ENCODE measurements around the gene GFI1B. TPM values are rescaled to one million over a fixed set of nuclear protein-coding genes. Genes with fewer than 3 reads are reported as not detected.

GFI1B gene
- total RNA-seq, 1 experiment from 2014 or later, result not detected

GRCh38 chr9:133028221-133028620 is 49.7 kb downstream of the GFI1B start:
- no peak overlapping the region for H3K4me3 ChIP-seq
- no peaks in the 10 kb centered on the region for H3K27me3 ChIP-seq (ENCODE audit: insufficient read depth, low read depth)
- H3F3A ChIP-seq (ENCODE audit: insufficient read depth, low read depth), result peaks cover 14% of the 10 kb centered on the region; the same call in 1 of the 2 replicates
- H3K79me2 ChIP-seq (ENCODE audit: low read depth), result peaks cover 33% of the 10 kb centered on the region
- BruUV-seq (replicated peaks), result no TSS peak
- no peaks in the 10 kb centered on the region for H3K9me2 ChIP-seq (ENCODE audit: insufficient read depth)
- peaks cover 2% of the 10 kb centered on the region; the same call in 1 of the 2 replicates for H4K20me1 ChIP-seq (ENCODE audit: insufficient read depth)
- H3K4me1 ChIP-seq (replicated peaks; ENCODE audit: insufficient read depth), result peaks cover 25% of the 10 kb centered on the region
- H3K27ac ChIP-seq, result no peak overlapping the region
- no peak for TF ChIP-seq EZH2 (IDR thresholded peaks at IDR 0.05; ENCODE audit: low read depth)
- TF ChIP-seq CTCF (conservative IDR thresholded peaks at IDR 0.05), result no peak
- no peak overlapping the region for H2AFZ ChIP-seq
- 0 out of 2 replicates have a peak, but pooled peaks cover 12% of the 10 kb centered on the region for H3K36me3 ChIP-seq (ENCODE audit: low read depth)
- intact Hi-C loops (cut with micrococcal nuclease; ENCODE audit: unreplicated experiment), result no loop called here
- ChIA-PET CTCF (interaction anchor here (0.6 to 1.4 kb wide), 2 partner anchors 131 to 458 kb away, joined by 4 to 14 read pairs; no protein-coding TSS in a partner anchor), POLR2A (ENCODE audit: unreplicated experiment) (interaction anchor here (0.6 kb wide), 1 partner anchor 362 kb away, joined by 8 read pairs; no protein-coding TSS in a partner anchor)
- H3K9me3 ChIP-seq (ENCODE audit: insufficient read depth, low read depth), result no peaks in the 10 kb centered on the region
- DNase-seq, result no peak
- no peak overlapping the region for H3K4me2 ChIP-seq

- intact Hi-C loops (cut with micrococcal nuclease; ENCODE audit: unreplicated experiment), result loop anchor here (1.0 to 5.0 kb wide), 3 partner anchors 72 to 307 kb away; partner anchors contain the start of gene SURF6
- ChIA-PET POLR2A (ENCODE audit: unreplicated experiment) (interaction anchor here (0.6 to 1.0 kb wide), 18 partner anchors 8 to 1485 kb away, joined by 3 to 42 read pairs (median 5); partner anchors contain the start of genes CACFD1, DDX31, GFI1B and GTF3C4), CTCF (interaction anchor here (1.0 kb wide), 3 partner anchors 104 to 156 kb away, joined by 3 read pairs; no protein-coding TSS in a partner anchor)
- peak overlapping the region; percentile 95 for H3K4me2 ChIP-seq
- no peak for TF ChIP-seq CTCF (conservative IDR thresholded peaks at IDR 0.05)
- TF ChIP-seq EZH2 (IDR thresholded peaks at IDR 0.05; ENCODE audit: low read depth), result no peak
- peaks cover 25% of the 10 kb centered on the region for H3K4me1 ChIP-seq (replicated peaks; ENCODE audit: insufficient read depth)
- peaks cover 50% of the 10 kb centered on the region for H3K79me2 ChIP-seq (ENCODE audit: low read depth)
- H3K9me2 ChIP-seq (ENCODE audit: insufficient read depth), result no peaks in the 10 kb centered on the region
- H3K27me3 ChIP-seq (ENCODE audit: insufficient read depth, low read depth), result no peaks in the 10 kb centered on the region
- H2AFZ ChIP-seq, result peak overlapping the region; percentile 89
- 0 out of 2 replicates have a peak, but pooled peaks cover 12% of the 10 kb centered on the region for H3K36me3 ChIP-seq (ENCODE audit: low read depth)
- H3F3A ChIP-seq (ENCODE audit: insufficient read depth, low read depth), result peaks cover 14% of the 10 kb centered on the region; the same call in 1 of the 2 replicates
- H3K4me3 ChIP-seq, result peak overlapping the region; percentile 76
- no peak for DNase-seq
- BruUV-seq (replicated peaks), result TSS peak; percentile 88
- H3K9me3 ChIP-seq (ENCODE audit: insufficient read depth, low read depth), result no peaks in the 10 kb centered on the region
- peaks cover 7% of the 10 kb centered on the region; the same call in 1 of the 2 replicates for H4K20me1 ChIP-seq (ENCODE audit: insufficient read depth)
- peak overlapping the region; percentile 57 for H3K27ac ChIP-seq
Observed at GRCh38 chr9:133029994-133030316, 51.5 kb downstream of the GFI1B start.

- Histone ChIP-seq H4K20me1 (ENCODE audit: insufficient read depth) (peaks cover 11% of the 10 kb centered on the region; the same call in 1 of the 2 replicates), H3K9me2 (ENCODE audit: insufficient read depth) (no peaks in the 10 kb centered on the region), H3K27me3 (ENCODE audit: insufficient read depth, low read depth) (no peaks in the 10 kb centered on the region), H3K4me1 (replicated peaks; ENCODE audit: insufficient read depth) (peaks cover 25% of the 10 kb centered on the region), H3K27ac (peak within 1 kb of the TSS; percentile 57), H2AFZ (peak within 1 kb of the TSS; percentile 89), H3K79me2 (ENCODE audit: low read depth) (peaks cover 55% of the 10 kb centered on the region), H3K4me2 (peak within 1 kb of the TSS; percentile 95), H3K36me3 (ENCODE audit: low read depth) (0 out of 2 replicates have a peak, but pooled peaks cover 12% of the 10 kb centered on the region), H3F3A (ENCODE audit: insufficient read depth, low read depth) (peaks cover 19% of the 10 kb centered on the region; the same call in 1 of the 2 replicates), H3K9me3 (ENCODE audit: insufficient read depth, low read depth) (no peaks in the 10 kb centered on the region), H3K4me3 (peak within 1 kb of the TSS; percentile 76)
- TSS peak; percentile 79 for BruUV-seq (replicated peaks)
- CTCF ChIA-PET, result interaction anchor here (0.6 to 1.2 kb wide), 7 partner anchors 8 to 484 kb away, joined by 3 to 6 read pairs (median 3); no protein-coding TSS in a partner anchor
- intact Hi-C loops (cut with micrococcal nuclease; ENCODE audit: unreplicated experiment), result loop anchor here (1.0 to 5.0 kb wide), 3 partner anchors 72 to 307 kb away; partner anchors contain the start of gene SURF6
- DNase-seq, result peak; percentile 94 to 98
- POLR2A ChIA-PET (ENCODE audit: unreplicated experiment), result interaction anchor here (0.5 to 1.0 kb wide), 25 partner anchors 9 to 1485 kb away, joined by 3 to 42 read pairs (median 4); partner anchors contain the start of genes CACFD1, DDX31, GFI1B and GTF3C4
- TF ChIP-seq CTCF (conservative IDR thresholded peaks at IDR 0.05) (no peak), EZH2 (IDR thresholded peaks at IDR 0.05; ENCODE audit: low read depth) (no peak)
Observed at GRCh38 chr9:133030317-133031129, 52.0 kb downstream of the GFI1B start, which contains the start of gene GTF3C5. Gene GTF3C5, plus strand, starts transcription at chr9:133030997. Its CDS starts 15 bp downstream, at chr9:133031012.

Measured in PC-9 (cell line).